Measurements from ENCODE around the gene CYFIP2.

- TF ChIP-seq CTCF (conservative IDR thresholded peaks at IDR 0.05 in 1 of 2, IDR thresholded peaks at IDR 0.05 in 1 of 2; ENCODE audit: low read depth in 1 of 2, low read length in 2 of 2) (no peak), EZH2 (IDR thresholded peaks at IDR 0.05; ENCODE audit: low read length, missing control alignments) (no peak)
These were observed 524 bp downstream of the CYFIP2 start for GRCh38 chr5:157266286-157267007.

Measured in fibroblast of lung (primary cell).